NCI-H1436 treated with DMSO at 0.1 percent for 48 hours (cell line): ENCODE measurements around the gene SNRK.

Source experiments
- DNase-seq: peaks from one replicate; lab custom pipeline; 2025; lab: John Stamatoyannopoulos, UW

The SNRK gene

DNA sequence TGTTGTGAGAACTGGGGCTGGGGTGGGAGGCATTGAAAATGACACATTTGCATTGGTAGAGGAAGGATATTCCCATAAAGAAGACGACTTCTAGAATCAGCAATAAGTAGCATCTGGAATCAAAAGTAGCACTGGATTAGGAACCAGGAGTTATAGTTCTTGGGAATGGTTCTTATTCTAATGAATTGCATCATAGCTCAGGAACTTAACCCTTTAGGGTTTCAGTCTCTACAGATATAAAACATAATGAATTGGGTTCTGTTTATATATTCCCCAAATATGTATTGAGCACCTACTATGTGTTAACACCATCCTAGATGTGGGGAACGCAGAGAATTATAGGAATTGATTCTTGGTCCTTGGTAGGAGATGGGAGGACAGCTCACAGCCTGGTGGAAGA is 16.3 kb upstream of the SNRK start:
- DNase-seq: no peak

DNA sequence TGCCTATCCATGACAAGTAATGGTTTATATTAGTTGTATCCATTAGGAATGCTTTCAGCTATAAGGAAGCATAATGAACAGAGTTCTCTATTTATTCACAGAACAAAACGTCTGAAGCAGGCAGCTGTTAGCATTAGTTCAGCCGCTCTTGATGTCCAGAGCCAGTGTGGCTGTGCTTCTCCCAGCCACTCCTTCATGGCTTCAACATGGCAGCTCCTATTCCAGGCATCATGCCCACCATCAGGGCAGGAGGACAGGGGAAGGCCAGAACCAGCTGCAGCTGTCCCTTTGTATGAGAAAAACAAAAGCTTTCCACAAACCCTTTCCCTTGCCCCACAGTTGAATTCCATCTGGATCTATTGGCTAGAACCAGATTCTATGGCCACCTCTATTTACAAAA is 12.9 kb upstream of the SNRK start:
- DNase-seq: no peak

DNA sequence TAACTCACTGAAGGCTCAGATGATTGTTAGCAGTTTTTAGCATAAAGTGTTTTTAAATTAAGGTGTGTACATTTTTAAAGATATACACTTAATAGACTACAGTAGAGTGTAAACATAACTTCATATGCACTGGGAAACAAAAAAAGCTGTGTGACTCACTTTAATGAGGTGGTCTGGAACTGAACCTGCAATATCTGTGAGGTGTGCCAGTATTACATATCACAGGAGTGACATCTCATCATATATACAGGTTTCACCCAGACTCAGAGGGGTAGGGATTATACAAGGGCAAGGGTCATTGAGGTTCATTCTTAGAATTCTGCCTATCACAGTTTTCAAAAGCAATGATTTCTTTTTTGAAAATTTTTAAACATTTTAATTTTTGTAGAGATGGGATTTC is 7.3 kb upstream of the SNRK start:
- no peak for DNase-seq

DNA sequence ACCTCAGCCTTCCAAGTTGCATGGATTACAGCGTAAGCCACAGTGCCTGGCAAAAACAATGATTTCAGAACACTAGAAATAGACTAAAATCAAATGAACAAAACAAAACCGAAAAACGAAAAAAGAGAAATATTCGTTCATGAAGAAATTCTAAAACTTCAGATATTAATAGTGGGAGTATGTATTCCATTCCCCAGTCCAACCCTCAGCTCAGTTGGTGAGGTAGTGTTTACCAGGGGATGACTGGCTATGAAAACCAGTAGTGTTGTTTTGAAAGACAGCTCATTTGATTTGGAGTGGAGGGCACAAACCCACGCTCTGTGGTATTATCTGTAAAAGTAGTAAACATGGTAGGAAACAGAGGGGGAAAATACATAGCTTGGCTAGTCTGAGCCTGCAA is 6.8 kb upstream of the SNRK start:
- no peak for DNase-seq

DNA sequence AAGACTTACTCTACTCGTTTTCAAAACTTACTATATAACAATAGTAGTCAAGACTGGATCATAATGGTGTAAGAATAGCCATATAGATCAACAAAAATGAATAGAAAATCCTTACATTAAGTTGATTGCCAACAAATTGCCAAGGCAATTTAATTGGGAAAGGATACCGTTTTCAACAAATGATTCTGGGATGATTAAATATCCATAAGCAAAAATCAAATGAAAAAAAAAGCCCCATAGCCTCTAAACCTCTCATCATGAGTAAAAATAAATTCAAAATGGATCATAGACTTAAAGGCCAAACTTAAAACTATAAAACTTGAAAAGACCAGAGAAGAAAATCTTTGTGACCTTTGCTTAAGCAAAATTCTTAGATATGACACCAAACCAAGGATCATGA is 5.3 kb upstream of the SNRK start:
- no peak for DNase-seq

DNA sequence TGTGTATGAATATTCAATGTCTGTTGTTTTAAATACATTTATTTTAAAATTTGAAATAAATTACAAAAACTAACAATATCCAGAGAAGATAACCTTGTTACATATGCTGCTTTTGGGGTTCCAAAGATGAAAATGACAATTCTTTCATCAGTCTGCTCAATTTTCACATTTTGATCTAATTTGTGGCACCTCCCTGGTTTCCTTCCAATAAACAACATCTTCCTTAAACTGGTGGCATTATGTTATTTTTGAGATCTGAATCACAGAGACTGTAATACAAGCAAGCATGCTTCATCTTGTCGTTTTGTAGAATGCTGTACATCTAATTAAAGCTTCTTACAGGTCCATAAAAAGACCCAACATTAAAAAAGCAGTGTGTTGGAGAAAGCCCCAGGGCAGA is 2.2 kb upstream of the SNRK start:
- no peak for DNase-seq

DNA sequence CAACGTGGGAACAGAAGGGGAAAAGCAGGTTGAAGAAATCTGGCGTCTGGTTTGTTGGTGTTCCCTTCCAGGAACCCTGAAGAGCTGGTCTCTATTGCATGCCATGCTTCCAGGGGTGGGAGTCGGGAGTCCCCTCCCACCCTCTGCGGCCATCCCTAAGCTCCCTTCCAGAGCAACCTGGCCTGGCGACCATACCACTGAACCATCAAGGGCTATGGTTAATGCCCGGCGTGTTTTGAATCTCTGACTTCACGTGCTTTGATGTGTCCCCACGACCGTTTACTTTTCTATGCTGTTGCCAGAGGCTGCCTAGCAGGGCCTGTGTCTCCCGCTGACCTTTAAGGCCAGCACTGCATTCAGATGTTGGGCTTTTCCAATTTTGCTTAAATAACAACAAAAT is 696 bp upstream of the SNRK start:
- DNase-seq: no peak

DNA sequence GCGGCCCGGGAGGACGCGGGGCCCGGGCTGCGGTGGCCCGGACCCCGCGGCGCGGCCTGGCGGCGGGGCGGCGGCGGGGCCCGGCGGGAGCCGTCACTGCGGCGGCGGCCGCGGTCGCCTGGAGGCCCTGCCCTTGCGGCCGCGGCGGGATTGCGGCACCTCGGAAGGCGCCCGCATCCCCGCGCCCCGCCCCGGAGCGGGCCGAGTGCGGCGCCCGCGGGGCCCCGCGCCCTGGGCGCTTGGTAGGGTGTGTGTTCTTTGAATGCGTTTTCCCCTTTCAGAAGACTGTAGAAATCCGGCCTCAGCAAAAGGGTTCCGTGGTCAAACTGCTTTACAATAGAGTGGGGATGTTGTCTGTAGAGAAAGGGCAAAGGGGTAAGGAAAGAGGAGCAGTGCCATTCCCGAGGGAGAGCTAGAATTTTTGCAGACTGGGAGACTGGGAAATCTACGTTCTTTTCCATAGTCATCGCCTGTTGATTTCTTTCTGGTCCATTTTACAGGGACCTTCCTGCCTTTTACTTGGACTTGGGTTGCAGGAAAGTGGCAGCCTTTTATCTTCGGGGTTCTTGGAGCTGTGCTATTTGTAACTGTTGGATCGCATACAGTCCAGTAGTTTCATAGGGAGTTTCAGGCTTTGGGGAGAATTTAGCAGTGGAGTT is 630 bp downstream of the SNRK start:
- no peak for DNase-seq

DNA sequence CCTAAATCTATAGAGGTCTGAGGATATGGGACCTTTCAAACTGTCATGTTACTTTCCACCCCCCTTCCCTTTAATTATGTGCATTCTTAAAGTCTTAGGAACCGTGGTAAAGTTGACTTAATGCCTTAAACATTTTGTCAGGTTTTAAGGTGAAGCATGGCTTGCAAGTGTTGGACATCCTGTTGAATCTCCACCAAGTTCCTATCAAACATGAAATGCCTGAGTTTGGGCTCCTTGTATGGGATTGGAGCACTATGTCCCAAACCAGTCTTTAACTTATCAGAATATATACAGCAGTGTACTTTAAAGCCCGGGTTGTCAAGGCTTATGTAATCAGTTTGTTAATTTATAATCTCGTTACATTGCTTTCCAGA is 1.1 kb downstream of the SNRK start:
- no peak for DNase-seq

DNA sequence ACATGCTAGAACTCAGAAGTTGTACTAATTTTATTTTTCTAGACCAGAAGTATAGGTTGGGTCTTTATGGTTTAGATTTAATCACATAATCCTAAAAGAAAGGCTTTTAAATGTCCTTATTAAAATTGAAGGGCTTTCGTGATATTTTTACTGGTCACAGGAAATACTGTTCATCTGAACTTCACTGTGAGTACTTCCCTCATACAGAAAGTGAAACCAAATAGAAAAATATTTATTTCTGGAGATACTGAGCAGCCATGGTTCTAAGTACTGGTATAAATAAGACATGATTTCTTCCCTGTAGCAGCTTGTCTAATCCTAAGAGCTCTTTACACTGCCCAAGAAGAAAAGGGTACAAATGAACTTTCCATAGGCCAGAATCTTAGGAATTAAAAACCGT is 2.0 kb downstream of the SNRK start:
- no peak for DNase-seq

DNA sequence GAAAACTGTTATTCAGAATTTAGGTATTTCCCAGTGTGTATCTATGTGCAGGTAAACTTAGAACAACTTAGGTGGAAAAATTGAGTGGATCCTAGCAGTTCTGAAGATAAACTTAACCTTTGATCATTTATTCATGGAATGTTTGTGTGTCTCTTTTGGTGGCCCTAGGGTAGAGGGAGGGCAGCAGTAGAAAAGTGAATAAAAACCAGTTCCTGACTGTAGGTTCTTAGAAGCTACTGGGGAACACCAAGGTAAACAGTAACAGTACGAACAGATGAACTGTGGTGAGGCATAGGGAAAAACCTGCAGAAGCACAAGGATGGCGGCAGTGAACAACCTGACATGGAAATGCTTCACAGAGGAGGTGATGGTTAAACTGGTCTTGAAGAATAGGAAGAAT is 2.5 kb downstream of the SNRK start:
- no peak for DNase-seq

DNA sequence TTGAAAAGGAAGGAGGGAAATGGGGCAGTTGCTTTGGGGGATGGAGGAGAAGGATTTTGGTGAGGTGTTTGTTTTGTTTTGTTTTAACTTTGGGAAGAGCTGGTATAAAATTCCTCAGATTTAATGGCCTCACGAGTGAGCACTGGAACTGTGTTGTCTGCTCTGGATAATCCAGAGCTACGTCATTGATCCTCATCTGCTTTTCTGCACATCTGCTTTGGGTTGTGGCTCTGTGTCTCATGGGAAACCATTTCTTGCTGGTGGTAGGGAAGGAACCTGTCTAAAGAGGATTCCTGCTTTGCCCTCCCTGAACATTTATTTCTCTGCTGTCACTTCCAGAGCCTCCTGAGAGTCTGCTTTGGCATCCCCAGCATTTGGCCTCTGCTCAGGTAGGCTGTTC is 3.1 kb downstream of the SNRK start:
- no peak for DNase-seq

DNA sequence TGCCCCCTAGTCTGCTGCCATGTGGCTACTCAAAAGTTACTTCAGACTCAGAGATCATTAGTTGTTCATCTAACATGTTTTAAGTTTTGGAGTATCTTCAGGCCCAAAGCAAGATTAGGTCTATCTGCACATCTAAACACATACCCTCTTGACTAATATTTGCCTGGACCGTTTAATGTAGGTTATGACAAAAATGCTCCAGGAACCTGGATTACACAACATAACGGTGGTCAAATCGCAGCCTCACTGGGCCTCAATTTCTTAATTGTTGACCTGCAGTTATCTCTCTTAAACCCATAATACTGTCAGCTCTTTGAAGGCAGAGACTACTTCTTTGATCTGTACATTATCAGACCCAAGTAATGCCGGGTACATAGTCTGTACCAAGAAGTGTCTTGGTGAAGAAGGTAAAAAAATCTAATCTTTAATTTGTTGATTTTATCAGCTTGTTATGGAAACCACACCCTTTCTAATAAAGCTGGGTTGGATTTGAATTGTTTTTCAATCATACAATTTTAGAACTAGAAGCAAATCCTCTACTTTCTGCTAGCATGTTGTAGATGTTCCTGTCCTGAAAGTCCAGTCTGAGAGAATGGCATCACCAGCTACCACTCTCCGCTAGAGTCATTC is 3.6 kb downstream of the SNRK start:
- no peak for DNase-seq

DNA sequence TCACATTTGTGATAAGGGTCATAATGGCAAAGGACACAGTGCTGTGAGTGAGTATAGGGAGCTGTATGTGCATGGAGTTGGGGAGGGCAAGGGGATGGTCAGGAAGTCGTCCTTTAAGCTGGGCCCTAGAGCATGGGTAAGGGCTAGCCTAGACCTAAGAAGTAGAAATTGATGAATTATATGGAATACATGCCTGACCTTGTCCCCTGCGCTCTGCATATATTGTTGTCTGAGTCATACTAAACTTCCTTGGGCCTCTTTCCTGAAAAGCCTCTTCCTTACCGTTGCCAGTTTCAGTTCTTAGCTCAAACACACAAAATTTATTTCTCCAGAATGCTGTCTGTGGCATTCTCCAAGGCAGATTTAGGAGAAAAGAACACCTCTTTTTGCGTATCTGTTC is 4.6 kb downstream of the SNRK start:
- no peak for DNase-seq

DNA sequence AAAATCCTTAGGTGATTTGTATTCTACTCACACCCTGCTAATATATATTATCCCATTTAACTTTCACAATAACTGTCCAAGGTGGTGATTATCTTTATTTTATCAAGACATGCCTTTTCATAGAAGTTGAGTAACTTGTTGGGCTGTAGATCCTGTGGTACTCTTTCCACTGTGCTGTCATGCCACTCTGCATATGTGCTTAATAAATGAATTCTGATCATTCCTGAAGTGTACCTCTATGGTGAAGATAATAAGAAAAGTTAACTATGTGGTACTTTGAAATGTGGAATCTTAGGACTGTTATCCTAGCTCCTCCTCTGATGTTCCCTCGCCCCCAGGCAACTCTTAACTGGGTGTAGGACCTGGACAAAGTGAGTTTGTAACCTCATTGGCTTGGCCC is 5.2 kb downstream of the SNRK start:
- no peak for DNase-seq

DNA sequence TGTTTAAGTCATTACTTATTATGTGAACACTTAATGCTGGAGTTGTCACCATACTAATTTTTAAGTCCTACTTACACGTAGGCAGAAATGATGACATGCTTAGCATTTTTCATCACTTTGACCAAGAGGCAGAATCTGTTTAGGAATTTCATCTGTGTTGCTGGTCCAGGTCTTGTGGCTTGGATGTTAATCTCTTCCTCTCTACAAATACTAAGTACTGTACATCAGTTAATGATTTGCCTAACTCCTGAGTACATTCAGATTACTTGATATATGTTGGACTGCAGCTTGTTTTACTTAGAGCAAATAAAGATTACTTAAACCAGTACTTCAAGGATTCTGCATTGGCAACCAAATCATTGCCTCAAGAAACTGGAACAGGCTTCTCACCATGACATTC is 8.6 kb downstream of the SNRK start:
- no peak for DNase-seq

DNA sequence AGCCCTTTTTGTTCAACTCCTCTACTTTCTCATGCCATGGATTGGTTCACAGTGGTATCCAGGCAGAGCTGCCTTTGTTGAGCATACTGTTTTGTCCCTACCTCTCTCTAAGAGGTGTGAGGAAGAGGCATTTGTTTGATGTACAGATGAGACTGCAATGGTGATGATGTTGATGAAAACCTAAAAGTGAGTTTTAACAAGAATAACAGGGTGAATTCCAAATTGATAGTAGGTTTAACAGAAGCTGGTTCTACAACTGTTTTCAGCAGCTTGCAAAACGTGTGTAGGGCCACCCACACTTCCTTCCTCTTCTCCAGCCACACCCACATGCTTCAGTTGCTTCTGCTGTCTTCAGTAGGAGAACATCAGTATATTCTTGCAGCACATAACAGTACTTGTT is 10.2 kb downstream of the SNRK start:
- DNase-seq: no peak

DNA sequence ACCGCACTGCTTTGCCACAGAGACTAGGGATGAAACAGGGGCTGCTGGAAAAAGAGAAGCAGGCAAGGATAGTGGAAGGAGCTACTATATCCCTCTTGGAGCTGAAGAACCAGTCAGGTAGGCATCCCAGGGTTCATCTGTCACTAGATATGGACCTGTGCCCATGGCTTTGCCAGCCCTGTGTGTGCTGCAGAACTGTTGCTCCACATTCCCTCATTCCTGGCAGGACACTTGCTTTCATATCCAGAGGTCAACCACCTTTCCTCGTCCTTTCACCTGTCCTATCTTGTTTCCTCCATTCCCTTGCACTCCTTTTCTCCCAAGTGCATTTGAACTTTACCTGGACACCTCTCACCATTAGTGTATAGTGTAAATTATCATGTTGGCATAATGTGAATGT is 12.0 kb downstream of the SNRK start:
- no peak for DNase-seq

DNA sequence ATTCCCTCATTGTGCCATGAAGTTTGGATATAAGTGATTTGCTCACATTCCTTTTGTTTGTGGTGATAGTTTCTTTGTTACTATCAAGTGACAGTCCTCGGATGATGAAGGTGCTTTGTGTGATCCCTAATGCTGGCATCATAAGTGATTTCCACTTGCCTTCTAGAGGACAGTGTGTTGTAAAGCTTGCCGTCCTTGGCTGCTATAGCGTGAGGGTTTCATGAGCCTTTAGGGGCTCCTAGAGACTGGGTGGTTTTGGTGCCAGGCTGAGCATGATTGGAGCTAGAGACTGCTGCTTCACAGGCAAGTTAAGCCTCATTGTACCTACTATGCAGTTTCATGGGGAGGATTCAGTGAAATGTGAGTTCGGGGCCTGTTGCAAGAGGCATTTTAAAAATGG is 12.4 kb downstream of the SNRK start:
- no peak for DNase-seq

DNA sequence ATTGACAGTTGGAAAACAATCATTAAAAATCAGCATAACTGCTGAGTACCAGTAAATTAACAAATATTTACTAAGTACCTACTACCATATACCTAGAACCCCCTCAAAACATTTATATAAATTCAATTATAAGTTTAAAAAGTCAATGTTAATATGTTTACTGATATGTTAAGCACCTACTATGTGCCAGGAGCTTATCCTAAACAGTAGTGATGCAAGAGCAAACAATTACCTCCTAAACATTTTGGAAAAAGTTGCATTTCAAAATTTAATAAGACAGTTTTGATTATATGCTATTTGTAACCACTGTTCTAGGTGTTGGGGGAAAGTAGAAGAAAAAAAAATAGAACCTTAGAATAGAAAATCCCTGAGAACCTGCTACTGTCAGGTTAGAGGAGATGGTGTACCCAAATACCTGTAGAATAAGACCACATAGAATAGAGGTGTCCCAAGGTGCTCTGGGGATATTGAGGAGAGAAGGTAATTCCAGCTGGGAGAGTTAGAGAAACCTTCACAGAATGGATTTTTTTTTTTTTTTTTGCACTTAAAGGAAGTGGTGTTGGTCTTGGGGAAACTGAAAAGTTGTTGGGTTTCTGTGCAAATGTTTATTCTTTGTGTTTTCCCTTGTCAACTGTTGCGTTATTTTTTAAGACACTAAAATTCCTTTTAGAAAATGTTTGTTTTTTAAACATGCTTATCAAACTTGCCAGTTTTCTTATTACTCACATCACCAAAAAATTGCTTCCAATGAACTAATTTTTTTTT is 16.0 kb downstream of the SNRK start:
- no peak for DNase-seq

DNA sequence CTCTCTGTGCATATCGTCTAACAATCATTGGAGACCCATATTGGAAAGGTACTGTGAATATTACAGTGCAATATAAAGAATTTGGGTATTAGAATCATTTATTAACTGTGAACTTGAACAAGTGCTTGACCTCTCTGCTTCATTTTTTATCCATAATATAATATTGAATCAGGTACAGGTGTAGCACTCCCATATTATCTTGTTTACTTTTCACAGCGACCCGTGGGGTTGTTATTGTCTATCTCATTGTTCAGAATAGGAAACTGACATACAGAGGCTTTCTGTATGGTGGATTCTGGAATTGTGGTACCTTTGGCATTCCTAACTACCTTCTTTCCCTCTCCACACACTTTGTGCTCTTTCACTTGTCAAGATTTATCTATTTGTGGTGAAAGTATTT is 17.8 kb downstream of the SNRK start:
- DNase-seq: no peak

DNA sequence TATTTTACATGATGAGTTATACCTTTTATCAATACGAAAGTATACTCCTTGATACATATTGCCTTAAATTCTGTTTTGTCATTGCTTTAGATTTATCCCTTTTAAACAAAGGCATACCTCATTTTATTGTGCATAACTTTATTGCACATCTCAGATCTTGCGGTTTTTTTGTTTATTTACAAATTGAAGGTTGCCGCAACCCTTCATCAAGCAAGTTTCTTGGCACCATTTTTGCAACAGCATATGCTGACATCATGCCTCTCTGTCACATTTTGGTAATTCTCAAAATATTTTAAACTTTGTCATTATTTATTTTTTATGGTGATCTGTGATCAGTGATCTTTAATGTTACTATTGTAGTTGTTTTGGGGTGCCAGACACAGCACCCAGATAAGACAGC is 20.9 kb downstream of the SNRK start:
- DNase-seq: no peak

DNA sequence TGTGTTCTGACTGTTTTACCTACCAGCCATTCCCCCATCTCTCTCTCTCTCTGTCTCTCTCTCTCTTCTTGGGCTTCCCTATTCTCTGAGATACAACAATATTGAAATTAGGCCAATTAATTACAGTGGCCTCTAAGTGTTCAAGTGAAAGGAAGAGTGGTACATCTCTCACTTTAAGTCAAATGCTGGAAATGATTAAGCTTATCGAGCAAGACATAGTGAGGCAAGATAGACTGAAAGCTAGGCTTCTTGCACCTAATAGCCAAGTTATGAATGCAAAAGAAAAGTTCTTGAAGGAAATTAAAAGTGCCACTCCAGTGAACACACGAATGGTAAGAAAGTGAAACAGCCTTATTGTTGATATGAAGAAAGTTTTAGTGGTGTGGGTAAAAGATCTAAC is 21.3 kb downstream of the SNRK start:
- no peak for DNase-seq
